ENCODE measurements around the gene SLC27A4. TPM values are rescaled to one million over a fixed set of nuclear protein-coding genes. Genes with fewer than 3 reads are reported as not detected.

SLC27A4 gene
- total RNA-seq, 1 experiment from 2014 or later, result 18.8 TPM

- H3K27me3 Mint-ChIP-seq (ENCODE audit: insufficient read depth, unreplicated experiment), result no peaks in the 10 kb centered on the region
- no peak for DNase-seq (ENCODE audit: unreplicated experiment)
- H3K27ac Mint-ChIP-seq (ENCODE audit: low read depth, unreplicated experiment), result no peak overlapping the region
- intact Hi-C loops (cut with micrococcal nuclease), result no loop called here
- BruUV-seq (replicated peaks), result no TSS peak
- POLR2A ChIA-PET, result interaction anchor here (0.6 to 1.2 kb wide), 2 partner anchors 205 to 304 kb away, joined by 3 read pairs; no protein-coding TSS in a partner anchor
- peaks cover 6% of the 10 kb centered on the region for H3K4me1 Mint-ChIP-seq (ENCODE audit: insufficient read depth, unreplicated experiment)
- no peaks in the 10 kb centered on the region for H3K9me3 Mint-ChIP-seq (ENCODE audit: unreplicated experiment)
- CTCF ChIA-PET, result interaction anchor here (0.5 to 1.3 kb wide), 5 partner anchors 40 to 488 kb away, joined by 3 to 5 read pairs (median 3); no protein-coding TSS in a partner anchor
- peaks cover 16% of the 10 kb centered on the region for H3K36me3 Mint-ChIP-seq (ENCODE audit: insufficient read depth, unreplicated experiment)
- TF ChIP-seq CTCF (IDR thresholded peaks at IDR 0.05; ENCODE audit: unreplicated experiment), result no peak
- no peak overlapping the region for H3K4me3 Mint-ChIP-seq (ENCODE audit: unreplicated experiment)
Measured at GRCh38 chr9:128358861-128359260, 18.5 kb downstream of the SLC27A4 start.

- intact Hi-C loops (cut with micrococcal nuclease), result loop anchor here (10.0 kb wide), 1 partner anchor 54 kb away; no protein-coding TSS in a partner anchor
- no peak for DNase-seq (ENCODE audit: unreplicated experiment)
- BruUV-seq (replicated peaks), result no TSS peak
- no peak for TF ChIP-seq CTCF (IDR thresholded peaks at IDR 0.05; ENCODE audit: unreplicated experiment)
- H3K4me1 Mint-ChIP-seq (ENCODE audit: insufficient read depth, unreplicated experiment), result peaks cover 6% of the 10 kb centered on the region
- POLR2A ChIA-PET, result interaction anchor here (0.6 to 3.1 kb wide), 5 partner anchors 11 to 194 kb away, joined by 3 to 41 read pairs (median 4); partner anchors contain the start of gene URM1
- no peak overlapping the region for H3K27ac Mint-ChIP-seq (ENCODE audit: low read depth, unreplicated experiment)
- CTCF ChIA-PET, result interaction anchor here (0.6 to 3.8 kb wide), 14 partner anchors 10 to 276 kb away, joined by 3 to 23 read pairs (median 6); partner anchors contain the start of gene URM1
- no peaks in the 10 kb centered on the region for H3K9me3 Mint-ChIP-seq (ENCODE audit: unreplicated experiment)
- H3K27me3 Mint-ChIP-seq (ENCODE audit: insufficient read depth, unreplicated experiment), result no peaks in the 10 kb centered on the region
- no peak overlapping the region for H3K4me3 Mint-ChIP-seq (ENCODE audit: unreplicated experiment)
- H3K36me3 Mint-ChIP-seq (ENCODE audit: insufficient read depth, unreplicated experiment), result peaks cover 11% of the 10 kb centered on the region
Measured at GRCh38 chr9:128360826-128361225, 20.5 kb downstream of the SLC27A4 start.

GRCh38 chr9:128361296-128361985 is 21.1 kb downstream of the SLC27A4 start:
- no TSS peak for BruUV-seq (replicated peaks)
- peak overlapping the region; percentile 82 for H3K4me3 Mint-ChIP-seq (ENCODE audit: unreplicated experiment)
- peaks cover 6% of the 10 kb centered on the region for H3K4me1 Mint-ChIP-seq (ENCODE audit: insufficient read depth, unreplicated experiment)
- DNase-seq (ENCODE audit: unreplicated experiment), result no peak
- H3K27ac Mint-ChIP-seq (ENCODE audit: low read depth, unreplicated experiment), result no peak overlapping the region
- TF ChIP-seq CTCF (IDR thresholded peaks at IDR 0.05; ENCODE audit: unreplicated experiment), result no peak
- peaks cover 11% of the 10 kb centered on the region for H3K36me3 Mint-ChIP-seq (ENCODE audit: insufficient read depth, unreplicated experiment)
- ChIA-PET POLR2A (interaction anchor here (0.7 to 3.1 kb wide), 16 partner anchors 10 to 274 kb away, joined by 3 to 41 read pairs (median 3); partner anchors contain the start of genes GLE1, SLC27A4 and URM1), CTCF (interaction anchor here (0.6 to 3.8 kb wide), 26 partner anchors 10 to 277 kb away, joined by 3 to 23 read pairs (median 5); partner anchors contain the start of gene URM1)
- intact Hi-C loops (cut with micrococcal nuclease), result loop anchor here (10.0 kb wide), 1 partner anchor 53 kb away; no protein-coding TSS in a partner anchor
- H3K9me3 Mint-ChIP-seq (ENCODE audit: unreplicated experiment), result no peaks in the 10 kb centered on the region
- no peaks in the 10 kb centered on the region for H3K27me3 Mint-ChIP-seq (ENCODE audit: insufficient read depth, unreplicated experiment)

GRCh38 chr9:128361986-128362646 is 21.8 kb downstream of the SLC27A4 start:
- intact Hi-C loops (cut with micrococcal nuclease), result loop anchor here (1.0 to 10.0 kb wide), 4 partner anchors 53 to 274 kb away; partner anchors contain the start of gene GLE1
- Mint-ChIP-seq H3K27me3 (ENCODE audit: insufficient read depth, unreplicated experiment) (no peaks in the 10 kb centered on the region), H3K9me3 (ENCODE audit: unreplicated experiment) (no peaks in the 10 kb centered on the region), H3K4me3 (ENCODE audit: unreplicated experiment) (peak overlapping the region; percentile 82), H3K27ac (ENCODE audit: low read depth, unreplicated experiment) (no peak overlapping the region), H3K36me3 (ENCODE audit: insufficient read depth, unreplicated experiment) (peaks cover 5% of the 10 kb centered on the region), H3K4me1 (ENCODE audit: insufficient read depth, unreplicated experiment) (peaks cover 6% of the 10 kb centered on the region)
- peak; percentile 87 for TF ChIP-seq CTCF (IDR thresholded peaks at IDR 0.05; ENCODE audit: unreplicated experiment)
- CTCF ChIA-PET, result interaction anchor here (0.6 to 3.8 kb wide), 32 partner anchors 9 to 332 kb away, joined by 3 to 23 read pairs (median 4); partner anchors contain the start of gene URM1
- BruUV-seq (replicated peaks), result no TSS peak
- POLR2A ChIA-PET, result interaction anchor here (0.7 to 3.1 kb wide), 18 partner anchors 9 to 274 kb away, joined by 3 to 41 read pairs (median 3); partner anchors contain the start of genes GLE1, SLC27A4 and URM1
- DNase-seq (ENCODE audit: unreplicated experiment), result peak; percentile 86
